CD4-positive, alpha-beta T cell treated with Interleukin-6 at 100 ng/mL for 8 hours (primary cell): ENCODE results near the gene TRIM28.
A peak's percentile ranks its signal among the peaks of the same experiment; 100 is the strongest.
"Not testable (repeated sequence)": the region's sequence is repeated elsewhere in the genome, so short reads cannot be mapped to it uniquely, and the experiment has no call there.

Experiments used
- DNase-seq: peaks from one replicate; pipeline ENCODE4 v3.0.0-alpha.2; 2020; ENCODE audit warnings: mixed read lengths, low spot score

The TRIM28 gene

GRCh38 chr19:58543826-58544590, at the start of gene TRIM28:
TRIM28 (plus strand) TSS chr19:58544064; CDS start chr19:58544758, 694 bp downstream.
- peak; percentile 100 for DNase-seq

GRCh38 chr19:58497634-58498170, 46.2 kb upstream of the TRIM28 start:
- DNase-seq = no peak

- no peak for DNase-seq
These were observed 45.4 kb upstream of the TRIM28 start for GRCh38 chr19:58498316-58499020.

GRCh38 chr19:58499021-58499927, 44.6 kb upstream of the TRIM28 start:
- peak; percentile 96 for DNase-seq

GRCh38 chr19:58500242-58500641, 43.6 kb upstream of the TRIM28 start:
- no peak for DNase-seq

GRCh38 chr19:58507602-58508223, 36.2 kb upstream of the TRIM28 start:
- not testable (repeated sequence) for DNase-seq

GRCh38 chr19:58509731-58510083, 34.2 kb upstream of the TRIM28 start:
- DNase-seq = no peak

- DNase-seq = no peak
These were observed 33.6 kb upstream of the TRIM28 start for GRCh38 chr19:58510084-58510862.

- no peak for DNase-seq
These were observed 32.3 kb upstream of the TRIM28 start, which contains the start of gene SLC27A5 for GRCh38 chr19:58511353-58512208. SLC27A5 (minus strand) TSS chr19:58511992; CDS start chr19:58511955, 37 bp downstream.

GRCh38 chr19:58513213-58513693, 30.6 kb upstream of the TRIM28 start:
- no peak for DNase-seq

- DNase-seq = peak; percentile 94
These were observed 29.9 kb upstream of the TRIM28 start for GRCh38 chr19:58513694-58514563.

GRCh38 chr19:58514564-58515022, 29.3 kb upstream of the TRIM28 start:
- DNase-seq = no peak

- DNase-seq = no peak
These were observed 28.6 kb upstream of the TRIM28 start for GRCh38 chr19:58515259-58515658.

GRCh38 chr19:58516246-58516836, 27.5 kb upstream of the TRIM28 start:
- DNase-seq = no peak

- no peak for DNase-seq
These were observed 26.7 kb upstream of the TRIM28 start for GRCh38 chr19:58516964-58517833.

- DNase-seq = no peak
These were observed 25.4 kb upstream of the TRIM28 start for GRCh38 chr19:58518256-58519086.
